Vagina (tissue), 2 donors: ENCODE results near the gene FGB. TPM values are rescaled to one million over a fixed set of nuclear protein-coding genes. Genes with fewer than 3 reads are reported as not detected.

Experiments used
- DNase-seq, 2 donors: peaks; one replicate each; pipeline ENCODE4 v3.0.0-alpha.2; 2017; ENCODE audit errors: extremely low spot score in 2 of 2
- H3K27ac ChIP-seq: fragments of 200-600 bp; sonication (generic); one replicate; pipeline ENCODE4 v1.5.1; 2019
- H3K27me3 ChIP-seq: fragments of 200-600 bp; sonication (generic); one replicate; pipeline ENCODE4 v1.5.1; 2019
- H3K36me3 ChIP-seq, 2 donors: fragments of 200-600 bp; sonication (generic); one replicate each; pipeline ENCODE4 v1.5.1; 2017 to 2019
- H3K4me1 ChIP-seq: fragments of 200-600 bp; sonication (generic); one replicate; pipeline ENCODE4 v1.5.1; 2019
- H3K4me3 ChIP-seq, 2 donors: fragments of 200-600 bp; sonication (generic); 1 replicate in 1 of 2; 2 replicates in 1 of 2; pipeline ENCODE4 v1.5.1; 2016 to 2019
- H3K9me3 ChIP-seq: fragments of 200-600 bp; sonication (generic); one replicate; pipeline ENCODE4 v1.5.1; 2019
- CTCF ChIP-seq, 3 experiments: fragments of 450-650 bp in 2 of 3; fragments of 200-600 bp in 1 of 3; sonication (generic) in 1 of 3; IDR thresholded peaks; one replicate each; pipeline ENCODE4 v1.5.1; 2017 to 2019; ENCODE audit warnings: antibody characterized with exemption in 3 of 3, mild to moderate bottlenecking in 2 of 3, moderate library complexity in 2 of 3
- POLR2A ChIP-seq, 2 donors: fragments of 450-650 bp; IDR thresholded peaks; one replicate each; pipeline ENCODE4 v1.6.1; 2017; ENCODE audit warnings: antibody characterized with exemption in 2 of 2, mild to moderate bottlenecking in 2 of 2, moderate library complexity in 2 of 2
- POLR2AphosphoS5 ChIP-seq, 2 donors: sonication (generic); formaldehyde crosslinking; IDR thresholded peaks; one replicate each; pipeline ENCODE4 v1.9.0; 2017; ENCODE audit warnings: antibody characterized with exemption in 2 of 2, mild to moderate bottlenecking in 2 of 2, low read depth in 1 of 2; ENCODE audit not compliant: insufficient read depth in 1 of 2
- intact Hi-C: fragments of 100-400 bp; cut with DNase I; formaldehyde crosslinking; loops from one replicate; pipeline ENCODE4 v1.15.1; 2023
- total RNA-seq: library from RNA; depleted of rRNA; stranded (reverse); fragments of >200 nt; gene quantifications from one replicate; pipeline ENCODE4 v1.2.3, GENCODE V29; 2016

The FGB gene
- total RNA-seq, 1 donor from 2014 or later = not detected

- TF ChIP-seq POLR2AphosphoS5 (IDR thresholded peaks at IDR 0.05; ENCODE audit: insufficient read depth in 1 of 2, low read depth in 1 of 2) (no peak), CTCF (IDR thresholded peaks at IDR 0.05) (no peak), POLR2A (IDR thresholded peaks at IDR 0.05) (no peak)
- Histone ChIP-seq H3K36me3 (no peaks in the 10 kb centered on the region), H3K27me3 (no peaks in the 10 kb centered on the region), H3K4me1 (no peaks in the 10 kb centered on the region), H3K4me3 (no peak overlapping the region), H3K27ac (no peak overlapping the region), H3K9me3 (no peaks in the 10 kb centered on the region)
- intact Hi-C loops = no loop called here
- DNase-seq = no peak
Observed at GRCh38 chr4:154584259-154584658, 21.4 kb downstream of the FGB start.

DNA sequence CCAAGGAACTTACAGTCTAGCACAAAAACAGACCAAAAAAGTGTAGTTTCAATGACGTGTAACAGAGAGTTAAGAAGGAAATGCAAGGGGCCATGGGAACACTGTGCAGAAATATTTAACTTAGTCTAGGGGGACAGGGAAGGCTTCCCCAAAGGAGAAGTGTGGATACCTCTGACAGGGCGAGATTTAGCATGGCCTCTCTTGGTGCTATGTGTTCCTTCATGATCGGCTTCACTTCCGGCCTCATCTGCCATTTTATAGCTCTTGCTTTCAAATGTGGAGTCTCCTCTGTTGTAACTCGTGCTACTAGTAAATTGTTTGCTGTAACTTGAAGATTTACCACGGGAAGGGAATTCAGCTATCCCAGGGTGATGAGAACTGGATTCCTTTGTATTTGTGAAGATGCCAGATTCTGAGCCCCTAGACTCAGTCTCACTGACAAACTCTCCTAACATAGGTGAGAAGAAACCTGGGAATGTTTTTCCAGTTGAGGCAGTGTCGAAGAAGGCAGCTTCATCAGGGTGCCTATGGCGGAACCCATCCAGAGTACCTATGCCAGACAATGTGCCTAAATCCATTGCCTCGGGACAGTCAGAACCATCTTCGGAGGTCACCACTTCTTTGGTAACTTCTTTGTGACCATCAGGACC, 22.7 kb downstream of the FGB start:
- no peaks in the 10 kb centered on the region for H3K4me1 ChIP-seq
- no peaks in the 10 kb centered on the region for H3K27me3 ChIP-seq
- H3K9me3 ChIP-seq = no peaks in the 10 kb centered on the region
- intact Hi-C loops = no loop called here
- H3K4me3 ChIP-seq = no peak overlapping the region
- DNase-seq = no peak
- no peak for TF ChIP-seq CTCF (IDR thresholded peaks at IDR 0.05)
- TF ChIP-seq POLR2A (IDR thresholded peaks at IDR 0.05) = no peak
- TF ChIP-seq POLR2AphosphoS5 (IDR thresholded peaks at IDR 0.05; ENCODE audit: insufficient read depth in 1 of 2, low read depth in 1 of 2) = no peak
- H3K36me3 ChIP-seq = no peaks in the 10 kb centered on the region
- no peak overlapping the region for H3K27ac ChIP-seq

DNA sequence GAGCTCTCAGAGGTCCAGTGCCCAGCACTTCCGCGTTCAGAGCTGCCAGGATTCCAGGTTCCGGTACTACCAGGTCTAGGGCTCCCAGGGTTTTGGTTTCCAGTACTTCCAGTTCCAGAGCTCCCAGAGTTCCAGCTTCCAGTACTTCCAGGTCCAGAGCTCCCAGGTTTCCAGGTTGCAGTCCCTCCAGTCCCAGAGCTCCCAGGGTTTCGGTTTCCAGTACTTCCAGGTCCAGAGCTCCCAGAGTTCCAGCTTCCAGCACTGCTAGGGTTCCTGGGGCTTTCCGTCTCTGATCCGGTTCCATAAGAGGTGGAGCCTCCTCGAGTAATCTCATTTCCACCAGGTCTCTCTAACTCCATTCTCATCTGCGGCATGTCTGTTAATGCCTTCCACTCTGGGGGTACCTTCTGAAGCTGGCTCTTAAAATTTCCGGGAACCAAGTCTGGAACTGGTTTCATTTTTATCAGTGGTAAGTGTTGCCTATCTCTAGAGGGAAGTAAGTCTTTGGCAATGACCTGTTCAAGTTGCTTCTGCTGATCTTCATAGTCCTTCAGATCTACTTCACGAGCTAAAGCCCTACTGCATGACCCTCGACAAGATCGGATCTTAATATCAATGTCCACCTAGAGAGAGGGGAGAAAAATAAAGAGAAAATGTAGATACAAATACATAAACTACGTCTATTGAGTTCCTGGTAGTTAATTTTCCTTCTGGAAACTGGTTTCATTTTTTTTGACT, 23.7 kb downstream of the FGB start:
- no peak overlapping the region for H3K4me3 ChIP-seq
- intact Hi-C loops = no loop called here
- H3K36me3 ChIP-seq = no peaks in the 10 kb centered on the region
- H3K9me3 ChIP-seq = no peaks in the 10 kb centered on the region
- H3K27me3 ChIP-seq = no peaks in the 10 kb centered on the region
- H3K27ac ChIP-seq = no peak overlapping the region
- no peaks in the 10 kb centered on the region for H3K4me1 ChIP-seq
- DNase-seq = no peak
- TF ChIP-seq CTCF (IDR thresholded peaks at IDR 0.05) (no peak), POLR2A (IDR thresholded peaks at IDR 0.05) (no peak), POLR2AphosphoS5 (IDR thresholded peaks at IDR 0.05; ENCODE audit: insufficient read depth in 1 of 2, low read depth in 1 of 2) (no peak)

DNA sequence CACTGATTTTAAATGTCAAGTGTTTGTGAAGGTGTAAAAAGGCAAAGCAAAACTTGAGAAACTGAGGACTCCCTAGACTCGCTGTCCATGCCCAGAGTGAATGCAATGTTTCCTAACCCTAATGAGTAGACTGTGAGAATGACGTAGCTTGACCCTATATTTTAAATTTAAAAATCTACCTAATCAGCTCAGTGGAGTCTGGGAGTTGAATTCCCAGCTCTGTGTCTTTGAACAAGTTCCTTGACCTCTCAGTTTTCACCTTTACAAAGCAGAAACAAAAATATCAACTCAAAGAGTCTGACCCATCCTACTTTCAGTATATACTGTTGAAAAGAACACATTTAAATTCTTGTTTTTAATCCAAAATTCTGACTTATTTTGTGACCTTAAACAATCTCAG, 25.4 kb downstream of the FGB start:
- no peaks in the 10 kb centered on the region for H3K27me3 ChIP-seq
- H3K4me1 ChIP-seq = no peaks in the 10 kb centered on the region
- no peak for TF ChIP-seq POLR2A (IDR thresholded peaks at IDR 0.05)
- TF ChIP-seq POLR2AphosphoS5 (IDR thresholded peaks at IDR 0.05; ENCODE audit: insufficient read depth in 1 of 2, low read depth in 1 of 2) = no peak
- no peak for TF ChIP-seq CTCF (IDR thresholded peaks at IDR 0.05)

More for the DNA sequence above, 25.4 kb downstream of the FGB start:
- no peak overlapping the region for H3K27ac ChIP-seq
- no peaks in the 10 kb centered on the region for H3K9me3 ChIP-seq
- H3K4me3 ChIP-seq = no peak overlapping the region
- no peak for DNase-seq
- no peaks in the 10 kb centered on the region for H3K36me3 ChIP-seq
- intact Hi-C loops = no loop called here
